Dermis blood vessel endothelial cell (primary cell): Measurements from ENCODE around the gene UQCC2. TPM values are rescaled to one million over a fixed set of nuclear protein-coding genes. Genes with fewer than 3 reads are reported as not detected.

ENCODE experiments used
- DNase-seq: peaks from one replicate; pipeline ENCODE4 v3.0.0; 2010
- total RNA-seq: library from RNA; depleted of rRNA; stranded (reverse); fragments of >200 nt; gene quantifications from 2 replicates; pipeline ENCODE4 v1.2.3, GENCODE V29; 2014

The UQCC2 gene
- total RNA-seq, 1 donor from 2014 or later: 12.3 TPM

DNA sequence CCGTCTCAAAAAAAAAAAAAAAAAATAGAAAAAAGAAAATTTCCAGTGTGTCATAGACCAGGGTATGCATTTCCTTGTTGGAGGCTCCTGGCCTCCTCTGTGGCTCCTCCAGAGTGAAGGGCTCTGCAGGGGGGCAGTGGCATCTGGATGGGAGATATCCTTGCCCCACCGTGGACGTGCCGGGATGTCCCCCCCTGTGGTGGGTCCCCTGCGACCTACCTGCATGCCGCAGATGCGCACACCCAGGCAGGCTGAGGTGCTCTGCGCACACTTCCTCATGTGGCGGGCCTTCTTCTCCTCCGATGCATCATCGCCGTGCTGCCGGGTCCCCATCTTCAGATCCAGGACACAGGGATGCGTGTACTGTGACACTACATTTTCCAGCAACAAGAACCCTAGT lies 13.7 kb upstream of the UQCC2 start:
- DNase-seq: no peak

GRCh38 chr6:33724102-33725023 lies 12.9 kb upstream of the UQCC2 start:
- DNase-seq: no peak

DNA sequence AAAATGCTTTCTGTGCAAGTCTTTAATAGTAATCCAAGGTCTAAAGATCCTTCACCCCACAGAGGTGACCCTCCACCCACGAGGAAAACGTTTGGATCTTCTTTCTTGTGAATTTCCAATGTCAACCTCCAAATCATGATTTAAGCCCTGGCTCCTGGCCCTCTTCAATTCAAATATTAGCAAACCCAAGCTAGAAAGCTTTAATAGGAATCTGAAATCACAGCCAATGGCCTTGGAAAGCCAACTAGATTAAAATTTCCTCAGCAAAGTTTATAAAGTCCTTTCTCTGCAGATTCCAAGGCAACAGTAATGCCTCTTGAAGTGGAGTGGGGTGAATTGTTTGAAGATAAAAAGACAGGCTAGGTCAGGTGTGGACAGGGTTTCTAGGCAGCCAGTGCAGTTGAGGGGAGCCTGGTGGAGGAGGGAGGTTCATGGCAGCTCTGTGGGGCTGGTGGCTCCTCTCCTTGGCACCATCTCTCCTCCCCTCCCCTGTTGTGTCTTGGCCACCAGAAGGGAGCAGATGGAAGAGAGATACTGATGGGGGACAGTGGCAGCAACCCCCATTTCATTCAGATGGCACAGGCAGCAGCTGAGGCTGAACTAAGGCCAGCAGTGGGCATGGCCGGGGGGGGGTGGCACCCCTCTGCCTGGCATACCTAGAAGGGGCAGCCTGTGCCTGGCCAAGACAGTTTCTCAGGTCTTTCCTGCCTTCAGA lies 12.0 kb upstream of the UQCC2 start:
- no peak for DNase-seq

DNA sequence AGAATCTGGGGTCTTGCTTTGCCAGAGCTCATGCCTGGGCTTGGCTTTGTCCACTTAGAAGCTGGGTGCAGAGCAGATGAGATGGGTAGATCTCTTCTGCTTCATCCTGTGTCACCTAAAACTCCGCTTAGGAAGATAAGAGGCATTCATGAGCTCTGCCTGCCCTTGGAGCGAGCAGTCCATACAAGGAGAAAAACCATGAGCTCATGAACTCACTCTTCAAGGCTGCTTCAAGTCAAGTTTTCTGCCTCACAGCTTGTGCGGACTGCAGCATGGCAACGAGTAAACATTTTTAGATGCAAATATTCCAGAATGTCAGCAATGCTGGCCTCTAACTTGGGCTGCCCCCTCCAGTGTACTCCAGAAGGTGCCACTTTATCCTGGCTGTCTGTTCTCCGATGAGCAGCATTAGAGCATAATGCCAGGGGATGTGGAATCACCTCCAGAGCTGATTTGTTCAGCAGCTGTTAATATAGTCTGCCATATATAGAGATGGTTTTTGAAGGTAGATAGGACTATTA lies 10.7 kb upstream of the UQCC2 start:
- no peak for DNase-seq

DNA sequence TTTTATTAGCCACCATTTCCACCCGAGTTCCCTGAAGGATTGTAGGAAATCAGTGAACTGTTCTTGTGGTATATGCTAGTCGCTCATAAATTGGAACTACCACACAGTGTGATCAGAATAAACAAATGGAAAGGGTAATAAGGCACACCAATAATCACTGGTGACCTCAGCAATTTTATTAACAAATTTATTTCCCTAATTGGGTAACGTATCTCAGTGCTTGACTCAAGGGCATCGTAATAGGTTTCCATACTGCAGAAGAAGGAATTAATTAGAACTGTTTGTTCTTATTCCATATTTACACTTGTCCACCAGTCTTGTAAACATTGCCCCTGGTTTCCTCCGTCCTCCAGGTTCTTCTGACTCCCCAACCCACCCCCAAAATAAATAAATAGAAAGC lies 10.0 kb upstream of the UQCC2 start:
- DNase-seq: no peak

DNA sequence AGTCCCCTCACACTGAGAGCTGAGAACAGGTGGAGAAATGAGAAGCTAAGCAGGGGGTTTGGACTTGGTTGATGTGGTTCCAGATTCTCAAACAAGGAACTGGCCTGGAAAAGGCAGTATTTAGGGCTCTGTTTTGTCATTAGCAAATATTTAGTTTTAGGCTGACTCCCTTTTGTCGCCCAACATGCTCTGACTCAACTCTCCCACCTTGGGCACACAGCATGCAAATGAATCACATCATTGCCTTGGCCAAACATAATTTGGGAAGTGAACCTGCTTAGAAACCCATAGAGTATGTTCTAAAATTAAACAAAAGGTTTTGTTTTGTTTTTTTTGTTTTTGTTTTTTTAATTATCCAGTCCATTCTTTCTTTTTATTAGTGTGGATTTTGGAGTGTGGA lies 9.5 kb upstream of the UQCC2 start:
- DNase-seq: no peak

GRCh38 chr6:33719326-33719987 lies 8.0 kb upstream of the UQCC2 start:
- no peak for DNase-seq

DNA sequence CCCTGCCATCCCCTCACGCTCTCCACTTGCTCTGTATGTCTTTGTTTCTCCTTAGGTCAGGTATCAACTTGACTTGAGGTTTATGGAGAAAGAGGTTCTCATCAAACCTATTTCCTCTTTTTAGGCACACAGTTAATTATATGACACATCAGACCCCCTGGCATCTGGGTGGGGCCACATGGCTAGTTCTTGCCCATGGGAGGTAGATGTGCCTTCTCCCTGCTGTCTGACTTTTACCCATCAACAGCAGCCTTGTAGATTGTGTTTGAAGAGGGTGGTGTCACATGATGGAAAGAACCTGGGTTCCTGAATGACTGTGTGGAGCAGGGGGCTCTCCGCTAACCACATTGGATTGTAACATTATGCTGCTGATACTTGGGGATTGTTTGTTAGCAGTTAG lies 7.2 kb upstream of the UQCC2 start:
- DNase-seq: no peak

- no peak for DNase-seq
These were observed 6.5 kb upstream of the UQCC2 start for GRCh38 chr6:33717934-33718455.

DNA sequence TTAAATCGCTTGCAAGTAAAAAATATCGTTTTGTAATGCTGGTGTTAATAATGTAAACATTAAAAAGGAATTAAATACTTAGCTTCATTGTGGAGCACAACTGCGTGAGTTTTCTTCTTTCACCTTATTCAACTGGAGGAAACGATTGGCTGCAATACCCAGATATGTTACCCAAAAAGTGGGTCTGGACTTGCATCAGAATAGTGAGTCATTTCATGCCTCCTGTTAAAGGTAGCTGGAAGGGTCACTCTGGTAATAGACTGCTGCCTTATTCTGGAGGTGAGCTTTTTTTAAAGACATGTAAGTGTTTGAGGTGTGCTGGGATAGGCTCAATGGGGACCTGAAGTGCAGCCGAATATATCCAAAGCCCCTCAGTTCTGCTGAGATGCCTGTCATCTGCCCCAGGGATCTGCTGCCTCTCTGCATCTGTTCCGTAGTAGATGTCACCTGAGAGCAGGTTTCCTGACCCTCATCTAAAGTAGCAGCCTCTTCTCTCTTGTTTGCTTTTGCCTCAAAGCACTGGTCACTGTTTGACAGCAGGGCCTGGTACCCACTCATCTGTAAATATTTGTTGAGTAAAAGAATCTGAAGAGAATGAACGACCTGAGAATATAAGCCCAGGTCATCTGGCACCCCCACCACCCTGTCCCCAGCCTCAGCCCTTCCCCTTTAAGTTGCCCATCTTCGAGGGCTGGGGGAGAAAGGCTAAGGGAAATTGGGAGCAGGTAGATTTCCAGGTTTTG lies 5.6 kb upstream of the UQCC2 start:
- DNase-seq: no peak

DNA sequence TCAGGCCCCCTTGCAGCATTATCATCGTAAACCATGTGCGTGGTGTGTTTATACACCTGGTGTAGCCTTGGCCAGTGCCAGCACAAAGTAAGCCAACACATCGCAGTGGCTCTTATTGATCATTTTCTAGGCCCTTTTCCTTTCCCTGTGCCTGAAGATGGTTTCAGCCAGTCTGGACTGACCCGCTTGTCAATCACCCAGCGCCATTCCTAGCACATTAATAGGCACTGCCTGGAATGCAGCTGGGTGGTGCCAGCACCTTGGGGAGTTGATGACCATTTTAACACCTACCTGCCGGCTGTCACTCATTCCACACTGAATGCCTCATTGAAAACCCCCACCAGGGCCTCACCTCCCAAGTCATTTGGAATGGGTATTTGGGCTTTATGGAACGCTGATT lies 4.9 kb upstream of the UQCC2 start:
- no peak for DNase-seq

GRCh38 chr6:33714385-33715040 lies 3.0 kb upstream of the UQCC2 start:
- DNase-seq: no peak

DNA sequence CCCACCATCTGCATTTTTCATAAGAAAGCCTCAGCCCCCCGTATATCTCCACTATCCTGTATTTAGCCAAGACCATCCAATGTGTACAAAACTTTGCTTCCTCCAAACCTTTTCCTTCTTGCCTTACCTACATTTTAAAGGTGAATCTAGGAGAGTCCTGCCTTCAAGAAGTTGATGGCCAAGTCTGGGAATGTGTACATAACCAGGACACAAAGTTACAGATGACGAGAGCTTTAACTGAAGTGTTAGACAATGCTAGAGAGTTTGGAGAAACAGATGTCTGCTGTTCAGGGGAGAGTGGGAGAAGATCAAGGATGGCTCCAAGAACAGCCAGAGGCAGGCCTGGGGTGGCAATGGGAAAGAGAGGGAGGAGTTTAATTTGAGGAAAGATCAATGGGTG lies 2.3 kb upstream of the UQCC2 start:
- no peak for DNase-seq

GRCh38 chr6:33712914-33713313 lies 1.4 kb upstream of the UQCC2 start:
- no peak for DNase-seq

DNA sequence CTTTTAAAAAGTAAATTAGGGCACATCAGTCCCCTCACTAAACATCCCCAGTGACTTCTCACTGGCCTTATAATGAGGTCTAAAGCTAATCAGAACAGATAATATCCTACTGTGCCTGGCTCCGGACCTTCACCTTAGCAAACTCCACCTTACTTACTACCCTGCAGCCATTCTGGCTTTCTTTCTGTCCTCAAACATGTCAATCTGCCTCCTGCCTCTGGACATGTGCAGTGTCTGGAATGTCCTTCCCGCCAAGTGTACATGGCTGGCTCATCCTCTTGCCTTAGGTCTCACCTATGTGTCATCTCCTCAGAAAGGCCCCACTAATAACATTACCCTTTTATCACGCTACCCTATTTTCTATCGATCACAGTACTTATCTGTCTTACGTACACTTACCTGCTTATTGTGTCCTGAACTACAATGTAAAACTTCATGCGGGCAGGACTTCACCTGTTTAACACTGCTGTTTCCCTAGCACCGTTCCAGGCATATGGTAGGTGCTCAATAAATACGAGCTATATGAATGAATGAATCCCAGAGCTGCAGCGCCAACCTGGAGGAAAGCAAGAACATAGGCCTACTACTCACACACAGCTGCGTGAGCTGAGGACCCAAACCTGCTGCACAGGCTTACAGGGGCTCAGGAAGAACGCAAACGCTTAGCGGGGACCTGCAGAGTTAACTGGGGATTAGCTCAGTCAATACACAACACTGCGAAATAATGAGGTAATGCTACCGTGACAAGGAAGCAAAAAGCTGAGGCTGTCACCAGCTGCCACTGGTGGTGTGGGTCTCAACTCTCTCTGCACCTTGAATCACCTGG lies 991 bp downstream of the UQCC2 start:
- peak; percentile 20 for DNase-seq

- no peak for DNase-seq
These were observed 1.8 kb downstream of the UQCC2 start for GRCh38 chr6:33709605-33710295.

DNA sequence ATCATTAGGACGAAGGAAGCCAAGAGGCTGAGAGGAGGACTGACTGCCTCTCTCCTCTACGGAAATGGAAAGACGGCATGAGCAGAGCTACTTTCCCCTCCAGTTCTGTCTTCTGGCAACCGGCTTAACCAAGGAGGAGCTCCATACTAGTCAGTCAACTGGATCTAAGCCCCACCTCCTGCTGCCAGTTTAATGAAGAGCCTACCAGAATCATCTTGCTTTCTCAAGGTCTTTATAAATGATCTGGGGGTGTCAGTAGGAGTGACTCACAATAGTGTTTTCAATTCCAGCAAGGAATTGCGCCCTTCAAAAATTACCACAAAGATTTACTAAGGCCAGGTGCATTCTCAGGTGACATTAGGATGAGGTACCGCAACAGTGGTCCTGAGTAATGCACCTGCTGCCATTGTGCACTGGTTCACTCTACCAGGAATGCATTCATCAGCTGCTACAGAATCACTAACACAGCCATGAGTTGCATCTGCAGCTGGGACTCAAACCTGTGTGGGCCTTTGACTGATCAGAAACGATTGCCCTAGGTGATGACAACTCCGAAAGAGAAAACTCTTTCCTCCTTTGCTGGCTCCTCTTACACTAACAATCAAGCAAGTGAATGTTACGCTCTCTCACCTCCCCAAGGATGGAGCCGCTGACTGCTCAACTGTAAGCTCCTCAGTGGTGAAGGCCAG lies 2.8 kb downstream of the UQCC2 start:
- DNase-seq: no peak

DNA sequence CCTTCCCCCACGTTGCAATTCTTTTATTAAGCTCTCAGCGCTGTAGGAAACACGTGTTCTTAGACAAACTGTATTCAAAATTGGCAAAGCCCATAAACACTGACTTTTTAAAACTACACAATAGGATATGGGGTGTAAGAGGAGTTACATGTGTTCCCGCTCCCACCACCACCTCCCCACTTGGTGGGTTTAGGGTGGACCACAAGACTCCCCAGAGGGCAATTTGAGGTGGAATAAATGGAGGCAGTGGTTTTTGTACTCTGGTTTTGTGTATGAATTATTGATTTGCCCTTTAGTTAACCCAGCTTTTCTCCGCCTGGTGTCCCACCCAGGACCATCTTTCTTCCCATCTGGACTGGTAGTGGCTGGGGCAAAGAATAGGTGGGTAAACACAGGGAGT lies 3.7 kb downstream of the UQCC2 start:
- no peak for DNase-seq

- DNase-seq: no peak
These were observed 5.4 kb downstream of the UQCC2 start for GRCh38 chr6:33705955-33706725.
